H1 (cell line): ENCODE measurements around the gene MAP10.

Source experiments
- JUN ChIP-seq: IDR thresholded peaks from 2 replicates; pipeline ENCODE4 v1.6.1; 2011; ENCODE audit warnings: low read depth, mild to moderate bottlenecking, improper control_type of control experiment, low read length
- KDM1A ChIP-seq: fragments of 200-600, 300-600 bp; sonication (generic); IDR thresholded peaks from 2 replicates; pipeline ENCODE4 v1.7.1; 2016; ENCODE audit warnings: mild to moderate bottlenecking, low read length, borderline replicate concordance
- TAF7 ChIP-seq: optimal IDR thresholded peaks from 2 replicates; pipeline ENCODE3; 2011; ENCODE audit warnings: low read depth, mild to moderate bottlenecking, inconsistent platforms, low read length, moderate library complexity, borderline replicate concordance
- TF ChIP-seq, protein P1 (sequence below): IDR thresholded peaks from 2 replicates; pipeline ENCODE4 v1.6.1; 2012; ENCODE audit warnings: inconsistent platforms

DNA sequence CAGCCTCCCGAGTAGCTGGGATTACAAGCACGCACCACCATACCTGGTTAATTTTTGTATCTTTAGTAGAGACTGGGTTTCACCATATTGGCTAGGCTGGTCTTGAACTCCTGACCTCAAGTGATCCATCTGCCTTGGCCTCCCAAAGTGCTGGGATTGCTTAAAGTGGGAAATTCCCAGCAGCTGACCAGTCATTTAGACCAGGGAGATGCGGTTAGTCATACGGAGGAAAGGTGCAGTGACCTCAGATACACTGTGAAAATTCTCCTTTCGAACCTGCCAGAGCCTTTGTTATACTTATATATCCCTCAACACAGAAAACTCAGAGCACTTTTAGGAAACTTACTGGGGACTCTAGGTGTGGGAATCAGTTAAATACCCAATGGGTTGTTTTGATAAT lies 39.6 kb downstream of the MAP10 start:
- no peak for TF ChIP-seq KDM1A
- no peak for TF ChIP-seq TAF7
- no peak for TF ChIP-seq JUN
- TF ChIP-seq, protein P1, sequence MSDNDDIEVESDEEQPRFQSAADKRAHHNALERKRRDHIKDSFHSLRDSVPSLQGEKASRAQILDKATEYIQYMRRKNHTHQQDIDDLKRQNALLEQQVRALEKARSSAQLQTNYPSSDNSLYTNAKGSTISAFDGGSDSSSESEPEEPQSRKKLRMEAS, result no peak
